DMS 273 treated with DMSO at 0.1 percent for 48 hours (cell line): Measurements from ENCODE around the gene GJD4.

Experiments used
- DNase-seq: peaks from one replicate; lab custom pipeline; 2025; lab: John Stamatoyannopoulos, UW

Gene GJD4

DNA sequence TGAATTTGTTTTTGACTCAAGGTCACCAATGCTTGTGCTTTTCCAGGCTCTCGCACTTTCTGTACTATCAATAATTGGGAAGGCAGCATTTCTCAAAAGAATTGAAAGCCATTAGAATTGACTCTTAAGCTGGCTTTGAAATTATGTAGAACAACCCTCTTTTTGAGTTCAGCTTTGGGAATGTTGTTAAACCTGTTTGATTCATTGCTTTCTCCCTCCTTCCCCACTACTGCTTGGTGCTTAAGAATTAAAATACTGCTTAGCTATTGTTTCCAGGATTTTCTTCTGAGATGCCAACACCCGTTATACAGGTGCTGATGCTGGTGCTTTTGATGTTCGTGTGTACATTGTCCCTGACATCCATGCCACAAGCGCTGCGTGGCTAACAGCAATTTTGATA is 52.5 kb downstream of the GJD4 start:
- no peak for DNase-seq
